NT2/D1 (cell line): ENCODE measurements around the gene CACNA2D3.

Experiments
- YY1 ChIP-seq: IDR thresholded peaks from 2 replicates; pipeline ENCODE4 v1.6.1; 2011; ENCODE audit not compliant: insufficient read length, insufficient read depth
- ZNF274 ChIP-seq: IDR thresholded peaks from 2 replicates; pipeline ENCODE4 v1.6.1; 2011; ENCODE audit warnings: mild to moderate bottlenecking, low read depth, low read length

- TF ChIP-seq ZNF274 (no peak), YY1 (no peak)
Observed at GRCh38 chr3:54897028-54897711, 774.8 kb downstream of the CACNA2D3 start.
